ENCODE data around the gene CCDC192. TPM values are rescaled to one million over a fixed set of nuclear protein-coding genes. Genes with fewer than 3 reads are reported as not detected.
"Not testable (repeated sequence)": the region's sequence is repeated elsewhere in the genome, so short reads cannot be mapped to it uniquely, and the experiment has no call there.

Gene CCDC192
- not detected in 2 replicates for total RNA-seq (2014; rRNA removed; shearing (Covaris generic))
- polyA plus RNA-seq (2014; cell fraction: nucleus; rRNA removed), result not detected in 2 replicates

GRCh38 chr5:127702926-127703561, at the start of gene CCDC192:
Gene CCDC192, plus strand, starts transcription at chr5:127703391. Its CDS starts 55 bp downstream, at chr5:127703446.
- DNase-seq (ENCODE audit: extremely low read depth, low read depth), result no peak

GRCh38 chr5:127656825-127657224, 46.4 kb upstream of the CCDC192 start:
- DNase-seq (ENCODE audit: extremely low read depth, low read depth), result no peak

GRCh38 chr5:127660047-127660733, 43.0 kb upstream of the CCDC192 start:
- DNase-seq (ENCODE audit: extremely low read depth, low read depth), result no peak

- DNase-seq (ENCODE audit: extremely low read depth, low read depth), result no peak
Observed at GRCh38 chr5:127664093-127664492, 39.1 kb upstream of the CCDC192 start.

GRCh38 chr5:127665641-127666040, 37.5 kb upstream of the CCDC192 start:
- no peak for DNase-seq (ENCODE audit: extremely low read depth, low read depth)

- DNase-seq (ENCODE audit: extremely low read depth, low read depth), result no peak
Observed at GRCh38 chr5:127666043-127666716, 37.0 kb upstream of the CCDC192 start.

- no peak for DNase-seq (ENCODE audit: extremely low read depth, low read depth)
Observed at GRCh38 chr5:127667926-127668325, 35.3 kb upstream of the CCDC192 start.

GRCh38 chr5:127671218-127671617, 32.0 kb upstream of the CCDC192 start:
- DNase-seq (ENCODE audit: extremely low read depth, low read depth), result no peak

- DNase-seq (ENCODE audit: extremely low read depth, low read depth), result peak; percentile 22
Observed at GRCh38 chr5:127673117-127673800, 29.9 kb upstream of the CCDC192 start.

- not testable (repeated sequence) for DNase-seq (ENCODE audit: extremely low read depth, low read depth)
Observed at GRCh38 chr5:127676951-127677350, 26.2 kb upstream of the CCDC192 start.

GRCh38 chr5:127679691-127680330, 23.4 kb upstream of the CCDC192 start:
- DNase-seq (ENCODE audit: extremely low read depth, low read depth), result not testable (repeated sequence)

- DNase-seq (ENCODE audit: extremely low read depth, low read depth), result no peak
Observed at GRCh38 chr5:127680595-127680994, 22.6 kb upstream of the CCDC192 start.

GRCh38 chr5:127683008-127683407, 20.2 kb upstream of the CCDC192 start:
- no peak for DNase-seq (ENCODE audit: extremely low read depth, low read depth)

- no peak for DNase-seq (ENCODE audit: extremely low read depth, low read depth)
Observed at GRCh38 chr5:127684726-127685467, 18.3 kb upstream of the CCDC192 start.

- DNase-seq (ENCODE audit: extremely low read depth, low read depth), result no peak
Observed at GRCh38 chr5:127685662-127686061, 17.5 kb upstream of the CCDC192 start.

- DNase-seq (ENCODE audit: extremely low read depth, low read depth), result no peak
Observed at GRCh38 chr5:127686424-127686823, 16.8 kb upstream of the CCDC192 start.

- DNase-seq (ENCODE audit: extremely low read depth, low read depth), result no peak
Observed at GRCh38 chr5:127694518-127695171, 8.5 kb upstream of the CCDC192 start.

GRCh38 chr5:127695346-127695745, 7.8 kb upstream of the CCDC192 start:
- no peak for DNase-seq (ENCODE audit: extremely low read depth, low read depth)

- no peak for DNase-seq (ENCODE audit: extremely low read depth, low read depth)
Observed at GRCh38 chr5:127696683-127697082, 6.5 kb upstream of the CCDC192 start.

Measured in NCI-H460 (cell line).